Endothelial cell of umbilical vein (primary cell): ENCODE results near the gene COL15A1.

Experiments
- EZH2 ChIP-seq: IDR thresholded peaks from 2 replicates; pipeline ENCODE4 v1.6.1; 2012; ENCODE audit warnings: borderline replicate concordance, low read depth, mild to moderate bottlenecking, moderate library complexity, low read length, inconsistent platforms; ENCODE audit not compliant: severe bottlenecking
- GATA2 ChIP-seq: IDR thresholded peaks from 2 replicates; pipeline ENCODE4 v1.7.0; 2011; ENCODE audit warnings: low read depth, mild to moderate bottlenecking, moderate library complexity, mixed read lengths, low read length; ENCODE audit not compliant: insufficient read length, insufficient read depth
- MAX ChIP-seq: IDR thresholded peaks from 2 replicates; pipeline ENCODE4 v1.6.1; 2011; ENCODE audit not compliant: insufficient read depth, insufficient read length
- POLR2A ChIP-seq: IDR thresholded peaks from 2 replicates; pipeline ENCODE4 v1.6.1; 2012; ENCODE audit warnings: low read depth, mild to moderate bottlenecking, control low read depth, low read length
- TF ChIP-seq, protein P1 (sequence below), 2 donors: IDR thresholded peaks; 1 replicate in 1 of 2; 2 replicates in 1 of 2; pipeline ENCODE4 v1.5.1; 2011; ENCODE audit warnings: low read length in 2 of 2, mild to moderate bottlenecking in 2 of 2, moderate library complexity in 2 of 2, control low read depth in 1 of 2, inconsistent platforms in 1 of 2, low read depth in 1 of 2; ENCODE audit not compliant: insufficient read depth in 1 of 2; ENCODE audit errors: extremely low read depth in 1 of 2

GRCh38 chr9:98931600-98932389 is 11.9 kb upstream of the COL15A1 start:
- TF ChIP-seq, protein P1, sequence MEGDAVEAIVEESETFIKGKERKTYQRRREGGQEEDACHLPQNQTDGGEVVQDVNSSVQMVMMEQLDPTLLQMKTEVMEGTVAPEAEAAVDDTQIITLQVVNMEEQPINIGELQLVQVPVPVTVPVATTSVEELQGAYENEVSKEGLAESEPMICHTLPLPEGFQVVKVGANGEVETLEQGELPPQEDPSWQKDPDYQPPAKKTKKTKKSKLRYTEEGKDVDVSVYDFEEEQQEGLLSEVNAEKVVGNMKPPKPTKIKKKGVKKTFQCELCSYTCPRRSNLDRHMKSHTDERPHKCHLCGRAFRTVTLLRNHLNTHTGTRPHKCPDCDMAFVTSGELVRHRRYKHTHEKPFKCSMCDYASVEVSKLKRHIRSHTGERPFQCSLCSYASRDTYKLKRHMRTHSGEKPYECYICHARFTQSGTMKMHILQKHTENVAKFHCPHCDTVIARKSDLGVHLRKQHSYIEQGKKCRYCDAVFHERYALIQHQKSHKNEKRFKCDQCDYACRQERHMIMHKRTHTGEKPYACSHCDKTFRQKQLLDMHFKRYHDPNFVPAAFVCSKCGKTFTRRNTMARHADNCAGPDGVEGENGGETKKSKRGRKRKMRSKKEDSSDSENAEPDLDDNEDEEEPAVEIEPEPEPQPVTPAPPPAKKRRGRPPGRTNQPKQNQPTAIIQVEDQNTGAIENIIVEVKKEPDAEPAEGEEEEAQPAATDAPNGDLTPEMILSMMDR (IDR thresholded peaks at IDR 0.05; ENCODE audit: extremely low read depth in 1 of 2, insufficient read depth in 1 of 2, low read depth in 1 of 2, low read length in 2 of 2) = no peak
- no peak for TF ChIP-seq EZH2
- no peak for TF ChIP-seq POLR2A
- no peak for TF ChIP-seq GATA2
- no peak for TF ChIP-seq MAX
